ENCODE results near the gene TMEM60. TPM values are rescaled to one million over a fixed set of nuclear protein-coding genes. Genes with fewer than 3 reads are reported as not detected.

TMEM60 gene
- total RNA-seq, 1 experiment from 2014 or later, result 19.6 TPM

GRCh38 chr7:77839919-77840318, 41.7 kb upstream of the TMEM60 start:
- TF ChIP-seq CTCF (IDR thresholded peaks at IDR 0.05; ENCODE audit: insufficient read depth in 1 of 2, low read depth in 1 of 2, low read length in 1 of 2, severe bottlenecking in 1 of 2, unreplicated experiment in 1 of 2), result no peak
- CTCF ChIA-PET, result no interaction called here
- intact Hi-C loops (cut with micrococcal nuclease; ENCODE audit: unreplicated experiment), result loop anchor here (5.0 kb wide), 1 partner anchor 43 kb away; the partner anchor contains the start of genes PHTF2 and TMEM60
- no peak for DNase-seq
- Mint-ChIP-seq H3K27me3 (ENCODE audit: insufficient read depth, unreplicated experiment) (no peaks in the 10 kb centered on the region), H3K9me3 (ENCODE audit: unreplicated experiment) (no peaks in the 10 kb centered on the region), H3K4me3 (ENCODE audit: unreplicated experiment) (no peak overlapping the region), H3K27ac (ENCODE audit: unreplicated experiment) (no peak overlapping the region), H3K4me1 (ENCODE audit: low read depth, unreplicated experiment) (peaks cover 19% of the 10 kb centered on the region), H3K36me3 (ENCODE audit: insufficient read depth, unreplicated experiment) (peaks cover 16% of the 10 kb centered on the region)
- Histone ChIP-seq H3K36me3 (ENCODE audit: control insufficient read depth, insufficient read depth, low read length) (no peaks in the 10 kb centered on the region), H3K9me3 (no peaks in the 10 kb centered on the region), H3K4me1 (peaks cover 23% of the 10 kb centered on the region), H3K27me3 (replicated peaks; ENCODE audit: control insufficient read depth, insufficient read depth, low read length) (no peaks in the 10 kb centered on the region), H3K4me3 (ENCODE audit: low read depth, low read length) (no peak overlapping the region)
- POLR2A ChIA-PET, result no interaction called here
- no TSS peak for BruUV-seq (replicated peaks)

- Histone ChIP-seq H3K4me3 (ENCODE audit: low read depth, low read length) (no peak overlapping the region), H3K4me1 (peaks cover 32% of the 10 kb centered on the region), H3K36me3 (ENCODE audit: control insufficient read depth, insufficient read depth, low read length) (no peaks in the 10 kb centered on the region), H3K27me3 (replicated peaks; ENCODE audit: control insufficient read depth, insufficient read depth, low read length) (no peaks in the 10 kb centered on the region), H3K9me3 (no peaks in the 10 kb centered on the region)
- peaks cover 19% of the 10 kb centered on the region for H3K36me3 Mint-ChIP-seq (ENCODE audit: insufficient read depth, unreplicated experiment)
- intact Hi-C loops (cut with micrococcal nuclease; ENCODE audit: unreplicated experiment), result loop anchor here (5.0 kb wide), 1 partner anchor 42 kb away; the partner anchor contains the start of genes PHTF2 and TMEM60
- no peak for DNase-seq
- ChIA-PET CTCF (no interaction called here), POLR2A (no interaction called here)
- no peak for TF ChIP-seq CTCF (IDR thresholded peaks at IDR 0.05; ENCODE audit: insufficient read depth in 1 of 2, low read depth in 1 of 2, low read length in 1 of 2, severe bottlenecking in 1 of 2, unreplicated experiment in 1 of 2)
- no peaks in the 10 kb centered on the region for H3K27me3 Mint-ChIP-seq (ENCODE audit: insufficient read depth, unreplicated experiment)
- no TSS peak for BruUV-seq (replicated peaks)
- no peaks in the 10 kb centered on the region for H3K9me3 Mint-ChIP-seq (ENCODE audit: unreplicated experiment)
- H3K4me3 Mint-ChIP-seq (ENCODE audit: unreplicated experiment), result no peak overlapping the region
- H3K27ac Mint-ChIP-seq (ENCODE audit: unreplicated experiment), result no peak overlapping the region
- H3K4me1 Mint-ChIP-seq (ENCODE audit: low read depth, unreplicated experiment), result peaks cover 24% of the 10 kb centered on the region
These were observed 40.8 kb upstream of the TMEM60 start for GRCh38 chr7:77838929-77839491.

GRCh38 chr7:77837966-77838365, 39.7 kb upstream of the TMEM60 start:
- Mint-ChIP-seq H3K27me3 (ENCODE audit: insufficient read depth, unreplicated experiment) (no peaks in the 10 kb centered on the region), H3K9me3 (ENCODE audit: unreplicated experiment) (no peaks in the 10 kb centered on the region), H3K4me3 (ENCODE audit: unreplicated experiment) (no peak overlapping the region), H3K27ac (ENCODE audit: unreplicated experiment) (peak overlapping the region; percentile 57), H3K36me3 (ENCODE audit: insufficient read depth, unreplicated experiment) (peaks cover 19% of the 10 kb centered on the region), H3K4me1 (ENCODE audit: low read depth, unreplicated experiment) (peaks cover 23% of the 10 kb centered on the region)
- Histone ChIP-seq H3K27me3 (replicated peaks; ENCODE audit: control insufficient read depth, insufficient read depth, low read length) (no peaks in the 10 kb centered on the region), H3K4me1 (peaks cover 32% of the 10 kb centered on the region), H3K9me3 (no peaks in the 10 kb centered on the region), H3K36me3 (ENCODE audit: control insufficient read depth, insufficient read depth, low read length) (no peaks in the 10 kb centered on the region), H3K4me3 (ENCODE audit: low read depth, low read length) (no peak overlapping the region)
- no peak for DNase-seq
- CTCF ChIA-PET, result no interaction called here
- POLR2A ChIA-PET, result no interaction called here
- TF ChIP-seq CTCF (IDR thresholded peaks at IDR 0.05; ENCODE audit: insufficient read depth in 1 of 2, low read depth in 1 of 2, low read length in 1 of 2, severe bottlenecking in 1 of 2, unreplicated experiment in 1 of 2), result no peak
- BruUV-seq (replicated peaks), result no TSS peak
- intact Hi-C loops (cut with micrococcal nuclease; ENCODE audit: unreplicated experiment), result loop anchor here (5.0 kb wide), 1 partner anchor 41 kb away; the partner anchor contains the start of genes PHTF2 and TMEM60
